ENCODE data around the gene CA10.

- TF ChIP-seq, protein P1, sequence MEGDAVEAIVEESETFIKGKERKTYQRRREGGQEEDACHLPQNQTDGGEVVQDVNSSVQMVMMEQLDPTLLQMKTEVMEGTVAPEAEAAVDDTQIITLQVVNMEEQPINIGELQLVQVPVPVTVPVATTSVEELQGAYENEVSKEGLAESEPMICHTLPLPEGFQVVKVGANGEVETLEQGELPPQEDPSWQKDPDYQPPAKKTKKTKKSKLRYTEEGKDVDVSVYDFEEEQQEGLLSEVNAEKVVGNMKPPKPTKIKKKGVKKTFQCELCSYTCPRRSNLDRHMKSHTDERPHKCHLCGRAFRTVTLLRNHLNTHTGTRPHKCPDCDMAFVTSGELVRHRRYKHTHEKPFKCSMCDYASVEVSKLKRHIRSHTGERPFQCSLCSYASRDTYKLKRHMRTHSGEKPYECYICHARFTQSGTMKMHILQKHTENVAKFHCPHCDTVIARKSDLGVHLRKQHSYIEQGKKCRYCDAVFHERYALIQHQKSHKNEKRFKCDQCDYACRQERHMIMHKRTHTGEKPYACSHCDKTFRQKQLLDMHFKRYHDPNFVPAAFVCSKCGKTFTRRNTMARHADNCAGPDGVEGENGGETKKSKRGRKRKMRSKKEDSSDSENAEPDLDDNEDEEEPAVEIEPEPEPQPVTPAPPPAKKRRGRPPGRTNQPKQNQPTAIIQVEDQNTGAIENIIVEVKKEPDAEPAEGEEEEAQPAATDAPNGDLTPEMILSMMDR (conservative IDR thresholded peaks at IDR 0.05; ENCODE audit: low read depth in 2 of 2), result no peak
- TF ChIP-seq EZH2phosphoT487 (IDR thresholded peaks at IDR 0.05; ENCODE audit: unreplicated experiment), result no peak
- no peak for TF ChIP-seq EZH2 (IDR thresholded peaks at IDR 0.05; ENCODE audit: low read depth, unreplicated experiment)
- TF ChIP-seq CREB1 (CRISPR knock-in tag; IDR thresholded peaks at IDR 0.05; ENCODE audit: low read depth), result no peak
- no peak for TF ChIP-seq POLR2AphosphoS5 (IDR thresholded peaks at IDR 0.05; ENCODE audit: low read depth)
- TF ChIP-seq JUNB (IDR thresholded peaks at IDR 0.05; ENCODE audit: unreplicated experiment), result no peak
- TF ChIP-seq, protein P2, sequence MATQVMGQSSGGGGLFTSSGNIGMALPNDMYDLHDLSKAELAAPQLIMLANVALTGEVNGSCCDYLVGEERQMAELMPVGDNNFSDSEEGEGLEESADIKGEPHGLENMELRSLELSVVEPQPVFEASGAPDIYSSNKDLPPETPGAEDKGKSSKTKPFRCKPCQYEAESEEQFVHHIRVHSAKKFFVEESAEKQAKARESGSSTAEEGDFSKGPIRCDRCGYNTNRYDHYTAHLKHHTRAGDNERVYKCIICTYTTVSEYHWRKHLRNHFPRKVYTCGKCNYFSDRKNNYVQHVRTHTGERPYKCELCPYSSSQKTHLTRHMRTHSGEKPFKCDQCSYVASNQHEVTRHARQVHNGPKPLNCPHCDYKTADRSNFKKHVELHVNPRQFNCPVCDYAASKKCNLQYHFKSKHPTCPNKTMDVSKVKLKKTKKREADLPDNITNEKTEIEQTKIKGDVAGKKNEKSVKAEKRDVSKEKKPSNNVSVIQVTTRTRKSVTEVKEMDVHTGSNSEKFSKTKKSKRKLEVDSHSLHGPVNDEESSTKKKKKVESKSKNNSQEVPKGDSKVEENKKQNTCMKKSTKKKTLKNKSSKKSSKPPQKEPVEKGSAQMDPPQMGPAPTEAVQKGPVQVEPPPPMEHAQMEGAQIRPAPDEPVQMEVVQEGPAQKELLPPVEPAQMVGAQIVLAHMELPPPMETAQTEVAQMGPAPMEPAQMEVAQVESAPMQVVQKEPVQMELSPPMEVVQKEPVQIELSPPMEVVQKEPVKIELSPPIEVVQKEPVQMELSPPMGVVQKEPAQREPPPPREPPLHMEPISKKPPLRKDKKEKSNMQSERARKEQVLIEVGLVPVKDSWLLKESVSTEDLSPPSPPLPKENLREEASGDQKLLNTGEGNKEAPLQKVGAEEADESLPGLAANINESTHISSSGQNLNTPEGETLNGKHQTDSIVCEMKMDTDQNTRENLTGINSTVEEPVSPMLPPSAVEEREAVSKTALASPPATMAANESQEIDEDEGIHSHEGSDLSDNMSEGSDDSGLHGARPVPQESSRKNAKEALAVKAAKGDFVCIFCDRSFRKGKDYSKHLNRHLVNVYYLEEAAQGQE (IDR thresholded peaks at IDR 0.05; ENCODE audit: unreplicated experiment), result no peak
- no peak for TF ChIP-seq ZNF331 (CRISPR knock-in tag; IDR thresholded peaks at IDR 0.05; ENCODE audit: low read depth)
Measured at GRCh38 chr17:51999654-52000053, 158.9 kb downstream of the CA10 start.

All from GM23338 (cell line).